IPS-18c (cell line): ENCODE data around the gene CABLES2.

Source experiments
- H3K4me3 ChIP-seq: 2 replicates; pipeline ENCODE4 v1.7.0; 2013; ENCODE audit warnings: low read depth, mild to moderate bottlenecking, low read length, moderate library complexity; ENCODE audit not compliant: insufficient read depth
- H3K9me3 ChIP-seq: one replicate; pipeline ENCODE4 v1.6.1; 2013; ENCODE audit warnings: mild to moderate bottlenecking, low read length, moderate library complexity; ENCODE audit not compliant: control insufficient read depth, insufficient read depth

Gene CABLES2

DNA sequence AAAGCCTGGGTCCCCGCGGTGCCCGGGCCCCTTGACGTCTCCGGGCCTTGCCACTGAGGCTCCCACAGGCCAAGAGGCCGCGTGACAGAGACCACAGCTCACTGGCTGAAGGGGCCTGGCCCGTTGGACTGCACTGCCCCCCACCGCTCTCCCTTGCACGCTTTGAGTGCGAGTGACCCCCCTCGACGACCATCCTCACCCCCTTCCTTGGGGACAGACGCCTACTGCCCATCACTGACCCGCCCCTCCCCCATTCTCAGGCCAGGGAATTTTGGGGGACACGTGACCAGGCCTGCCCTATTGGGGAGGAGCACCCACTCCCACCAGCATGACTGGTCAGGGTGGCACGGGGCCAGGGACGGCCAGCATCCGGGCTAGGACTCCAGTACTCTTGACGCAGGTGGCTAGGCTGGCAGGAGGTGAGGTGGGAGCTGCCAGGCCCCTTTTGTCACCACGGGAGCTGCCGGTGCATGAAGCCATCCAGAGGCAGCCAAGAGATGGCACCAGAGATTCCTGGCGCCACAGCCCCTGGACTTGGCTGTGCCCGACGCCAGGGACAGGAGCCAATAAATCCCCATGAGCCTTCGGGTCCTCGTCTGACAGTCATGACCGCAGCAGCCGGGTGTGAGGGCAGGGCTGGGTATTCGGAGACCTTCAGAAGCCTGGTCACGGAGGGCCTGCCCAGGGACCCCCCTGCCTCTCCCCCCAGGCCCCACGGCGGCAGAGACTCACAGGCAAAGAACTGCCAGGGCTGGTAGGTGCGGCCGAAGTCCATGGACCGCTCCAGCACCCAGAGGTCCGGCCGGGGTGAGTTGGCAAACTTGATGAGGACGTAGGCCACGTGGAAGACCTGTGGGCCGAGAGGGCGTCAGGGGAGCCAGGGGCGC lies 54.4 kb downstream of the CABLES2 start:
- H3K9me3 ChIP-seq: no peaks in the 10 kb centered on the region
- no peak overlapping the region for H3K4me3 ChIP-seq

DNA sequence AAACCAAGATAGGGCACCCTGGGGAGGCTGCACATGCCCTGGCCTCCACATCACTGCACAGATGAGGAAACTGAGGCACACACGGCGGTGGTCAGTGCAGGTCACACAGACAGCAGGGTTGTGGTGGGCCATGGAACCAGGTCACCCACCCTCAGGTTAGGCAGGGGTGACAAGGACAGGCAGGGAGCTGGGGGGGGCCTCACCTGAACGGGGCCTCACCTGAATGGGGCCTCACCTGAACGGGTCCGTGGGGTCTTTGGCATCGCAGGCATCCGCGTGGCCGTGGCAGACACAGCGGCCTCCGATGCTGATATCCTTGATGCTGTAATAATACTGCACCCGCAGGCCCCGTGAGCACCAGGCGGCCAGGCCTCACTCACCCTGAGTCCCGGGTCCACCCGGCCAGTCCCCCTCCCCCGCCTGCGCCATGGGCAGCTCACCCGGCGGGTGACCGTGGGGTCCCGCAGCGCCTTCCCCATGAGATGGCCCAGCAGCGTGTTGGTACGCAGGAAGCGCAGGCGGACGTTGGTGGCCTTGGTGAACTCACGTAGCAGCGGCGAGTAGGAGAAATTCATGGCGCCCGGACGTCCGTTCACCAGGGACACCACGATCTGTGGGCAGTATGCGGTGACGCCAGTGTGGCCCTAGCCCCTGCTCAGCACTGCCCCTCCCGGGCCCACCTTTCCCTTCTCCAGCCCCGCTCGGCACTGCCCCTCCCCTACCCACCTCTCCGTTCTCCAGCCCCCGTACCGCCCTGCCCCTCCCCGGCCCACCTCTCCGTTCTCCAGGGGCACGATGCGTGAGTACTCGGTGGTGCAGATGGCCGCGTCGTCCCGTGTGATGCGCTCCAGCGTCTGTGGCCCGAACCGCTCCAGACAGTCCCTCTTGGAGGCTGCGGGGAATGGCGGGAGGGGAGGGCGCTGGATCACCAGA lies 55.4 kb downstream of the CABLES2 start:
- no peaks in the 10 kb centered on the region for H3K9me3 ChIP-seq
- H3K4me3 ChIP-seq: no peak overlapping the region

DNA sequence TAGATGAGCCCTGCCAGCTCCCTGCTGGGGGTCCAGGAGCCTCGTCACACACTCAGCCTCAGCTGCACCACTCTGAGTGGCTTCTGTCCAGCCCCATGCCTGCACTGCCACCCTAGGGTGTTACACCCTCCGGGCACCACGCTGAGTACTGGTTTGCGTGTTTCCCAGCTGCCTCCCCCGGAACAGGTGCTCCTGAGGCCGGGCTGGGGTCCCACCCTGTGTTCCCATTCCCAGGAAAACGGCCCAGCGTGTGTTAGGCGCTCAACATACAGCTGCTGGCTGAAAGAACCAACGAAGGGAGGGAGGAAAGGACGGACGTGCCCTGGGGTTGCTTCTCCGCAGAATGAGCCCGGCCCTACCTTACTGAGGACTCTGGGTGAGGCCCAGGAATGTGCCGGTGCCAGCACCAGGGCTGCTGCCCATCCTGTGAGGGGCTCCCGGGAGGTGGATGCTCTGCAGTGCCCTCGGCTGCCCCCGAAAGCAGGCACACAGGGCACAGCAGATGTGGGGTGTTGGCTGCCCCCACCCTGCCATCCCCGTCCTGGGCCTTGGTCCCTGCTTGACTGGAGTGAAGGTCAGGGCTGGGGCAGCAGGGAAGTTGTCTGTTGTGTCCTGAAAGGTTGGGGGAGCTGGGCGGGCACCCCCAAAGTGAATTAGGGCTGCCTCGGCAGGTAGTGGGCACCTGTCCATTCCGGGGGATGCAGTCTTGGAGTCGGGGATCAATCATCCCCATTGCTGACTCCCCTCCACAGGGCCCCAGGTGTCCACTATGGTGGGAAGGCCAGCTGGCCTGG lies 56.3 kb downstream of the CABLES2 start:
- Histone ChIP-seq H3K9me3 (peaks cover 2% of the 10 kb centered on the region), H3K4me3 (no peak overlapping the region)

DNA sequence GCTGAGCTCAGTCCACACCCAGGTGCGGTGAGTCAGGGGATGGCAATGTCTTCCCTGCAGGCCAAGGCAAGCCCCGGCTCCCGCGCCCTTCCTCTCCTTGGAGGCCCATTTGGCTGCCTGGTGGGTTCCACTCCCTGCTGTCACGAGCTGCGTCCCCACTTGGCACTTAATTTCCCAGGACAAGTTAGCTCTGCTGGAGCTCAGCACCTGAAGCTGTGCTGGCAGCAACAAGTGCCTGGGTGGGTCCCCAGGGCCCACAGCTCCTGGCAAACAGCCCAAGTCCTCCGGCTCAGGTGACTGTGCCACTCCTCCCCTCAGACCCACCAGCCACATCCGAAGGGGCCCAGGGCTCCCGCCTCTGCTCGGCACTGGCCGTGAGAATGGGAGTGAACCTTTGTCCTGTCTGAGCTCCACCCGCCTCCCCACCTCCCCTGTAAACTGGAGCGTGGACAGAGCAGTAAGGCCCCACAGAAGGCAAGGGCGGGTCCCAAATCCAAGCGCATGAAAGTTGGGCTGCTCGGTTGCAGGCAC lies 56.9 kb downstream of the CABLES2 start:
- H3K4me3 ChIP-seq: no peak overlapping the region
- H3K9me3 ChIP-seq: peaks cover 4% of the 10 kb centered on the region

DNA sequence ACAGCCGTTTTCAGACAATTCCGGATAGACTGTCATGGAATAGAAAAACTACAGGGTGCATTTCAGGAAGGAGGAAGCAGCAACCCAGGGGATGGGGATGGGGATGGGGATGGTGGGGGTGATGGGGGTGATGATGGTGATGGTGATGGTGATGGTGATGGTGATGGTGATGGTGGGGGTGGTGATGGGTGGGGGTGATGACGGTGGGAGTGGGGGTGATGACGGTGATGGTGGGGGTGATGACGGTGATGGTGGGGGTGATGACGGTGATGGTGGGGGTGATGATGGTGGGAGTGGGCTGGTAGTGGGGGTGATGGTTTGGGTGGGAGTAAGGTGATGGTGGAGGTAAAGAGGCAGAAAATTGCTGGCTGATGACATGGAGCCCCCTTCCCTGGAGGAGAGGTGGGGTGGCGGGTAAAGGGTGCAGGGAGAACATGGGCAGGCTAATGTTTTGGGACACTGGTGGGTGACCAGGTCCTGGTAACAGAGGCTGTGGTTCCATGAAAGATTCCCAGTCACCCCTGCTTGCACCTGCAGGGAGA lies 57.5 kb downstream of the CABLES2 start:
- Histone ChIP-seq H3K9me3 (peaks cover 4% of the 10 kb centered on the region), H3K4me3 (no peak overlapping the region)

DNA sequence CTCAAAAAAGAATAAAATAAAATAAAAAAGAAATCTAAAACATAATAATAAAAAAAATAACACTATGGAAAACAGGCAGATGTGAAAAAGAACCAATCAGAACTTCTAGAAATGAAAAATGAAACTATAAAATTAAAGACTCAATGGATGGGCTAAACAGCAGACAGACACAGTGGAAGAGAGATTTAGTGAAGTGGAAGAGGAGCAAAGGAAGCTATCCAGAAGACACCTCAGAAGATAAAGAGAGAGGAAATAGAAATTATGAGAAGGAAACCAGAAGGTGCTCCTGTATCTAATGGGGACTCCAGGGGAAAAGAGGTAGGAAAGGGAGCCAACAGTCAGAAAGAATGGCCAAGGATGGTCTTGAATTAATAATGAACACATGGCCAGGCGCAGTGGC lies 58.5 kb downstream of the CABLES2 start:
- Histone ChIP-seq H3K4me3 (no peak overlapping the region), H3K9me3 (peaks cover 4% of the 10 kb centered on the region)

DNA sequence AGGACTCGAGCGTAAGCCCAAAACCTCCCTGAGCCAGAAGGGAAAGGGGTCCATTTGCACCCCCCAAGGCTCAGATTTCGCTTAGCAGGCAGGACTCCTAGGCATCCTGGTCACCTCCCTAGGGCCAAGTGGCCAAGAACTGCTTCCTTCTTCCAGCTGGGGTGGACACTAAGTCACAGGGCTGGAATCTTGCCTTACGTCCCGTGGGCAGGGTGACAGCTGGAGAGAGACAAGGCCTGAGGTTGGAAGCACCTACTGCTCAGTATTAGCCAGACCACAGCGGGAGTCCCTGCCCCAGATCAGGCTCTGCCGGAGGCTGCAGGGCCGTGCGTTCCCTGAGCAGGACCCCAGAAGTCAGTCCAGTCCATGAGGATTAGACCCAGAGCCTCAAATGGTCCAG lies 59.6 kb downstream of the CABLES2 start:
- no peak overlapping the region for H3K4me3 ChIP-seq
- peaks cover 4% of the 10 kb centered on the region for H3K9me3 ChIP-seq

DNA sequence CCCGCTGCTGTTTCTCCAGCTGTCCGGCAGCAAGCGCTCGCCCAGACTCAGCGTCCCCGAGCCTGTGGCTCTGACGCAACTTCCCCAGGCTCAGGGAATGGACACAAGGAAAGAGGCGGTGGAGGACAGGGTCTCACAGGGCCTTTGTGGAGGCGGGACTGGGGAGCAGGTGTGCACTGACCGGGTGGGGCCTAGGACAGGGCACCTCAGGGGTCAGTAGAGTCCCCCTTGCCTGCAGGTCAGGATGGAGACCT lies 60.0 kb downstream of the CABLES2 start:
- Histone ChIP-seq H3K4me3 (no peak overlapping the region), H3K9me3 (peaks cover 4% of the 10 kb centered on the region)

DNA sequence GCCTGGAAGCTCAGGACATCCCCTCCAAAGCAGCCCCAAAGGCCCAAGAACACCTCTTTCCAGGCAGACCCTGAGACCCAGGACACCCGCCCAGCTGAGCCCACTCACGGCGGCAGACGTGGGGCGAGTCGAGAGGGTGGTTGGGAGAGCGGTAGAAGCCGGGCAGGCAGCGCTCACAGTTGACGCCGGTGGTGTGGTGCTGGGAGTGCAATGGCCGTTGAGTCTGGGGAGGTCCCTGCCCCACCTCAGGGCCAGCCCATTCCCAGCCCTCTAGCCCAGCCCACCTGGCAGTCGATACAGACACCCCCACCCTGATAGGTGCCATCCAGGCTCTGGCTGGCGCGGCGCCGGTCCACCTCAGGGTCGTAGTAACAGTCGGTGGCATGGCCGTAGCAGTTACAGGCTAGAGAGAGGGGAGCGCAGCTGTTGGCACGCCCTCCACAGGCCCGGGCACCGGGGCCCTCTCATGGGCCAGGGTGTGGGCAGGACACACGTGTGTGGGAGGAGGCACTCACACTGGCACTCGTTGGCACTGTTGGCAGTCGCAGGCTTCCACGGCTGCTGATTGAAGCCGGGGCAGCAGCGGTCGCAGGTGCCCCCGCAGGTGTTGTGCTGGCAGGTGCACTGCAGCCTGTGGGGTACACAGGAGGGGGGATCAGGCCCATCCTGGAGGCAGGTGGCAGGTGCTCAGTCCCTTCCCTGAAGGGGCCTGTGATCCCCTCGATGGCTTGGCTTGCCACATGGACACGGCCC lies 60.5 kb downstream of the CABLES2 start:
- H3K4me3 ChIP-seq: no peak overlapping the region
- peaks cover 4% of the 10 kb centered on the region for H3K9me3 ChIP-seq

DNA sequence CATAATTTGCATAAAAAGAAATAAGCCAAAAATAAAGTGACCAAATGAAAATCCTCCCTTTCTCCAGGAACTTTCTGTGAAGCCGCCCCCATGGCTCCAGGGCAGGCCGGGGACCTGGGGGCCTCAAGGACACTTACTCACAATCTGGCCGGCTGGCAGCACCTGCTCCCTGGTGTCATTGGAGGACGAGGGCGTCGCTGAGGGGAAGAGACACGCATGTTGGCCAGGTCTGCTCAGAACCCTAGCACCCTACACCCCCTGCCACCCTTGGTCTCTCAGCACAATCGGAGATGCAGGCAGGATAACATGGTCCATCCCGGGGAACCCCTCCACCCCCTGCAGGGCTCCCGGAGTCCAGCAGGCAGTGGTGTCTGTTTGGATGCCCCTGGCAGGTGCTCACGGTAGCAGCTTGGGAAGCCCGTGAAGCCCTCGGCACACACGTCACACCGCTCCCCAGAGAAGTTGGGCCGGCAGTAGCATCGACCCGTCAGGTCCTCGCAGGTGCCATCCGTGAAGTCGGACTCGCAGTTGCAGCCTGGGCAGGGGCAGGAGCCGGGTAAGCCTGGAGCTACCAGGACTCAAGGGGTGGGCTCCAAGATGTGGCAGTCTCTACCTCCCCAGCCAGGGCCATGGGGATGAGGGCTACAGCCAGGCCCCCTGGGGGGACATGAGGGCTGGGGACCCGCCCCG lies 61.3 kb downstream of the CABLES2 start:
- Histone ChIP-seq H3K4me3 (no peak overlapping the region), H3K9me3 (peaks cover 4% of the 10 kb centered on the region)

DNA sequence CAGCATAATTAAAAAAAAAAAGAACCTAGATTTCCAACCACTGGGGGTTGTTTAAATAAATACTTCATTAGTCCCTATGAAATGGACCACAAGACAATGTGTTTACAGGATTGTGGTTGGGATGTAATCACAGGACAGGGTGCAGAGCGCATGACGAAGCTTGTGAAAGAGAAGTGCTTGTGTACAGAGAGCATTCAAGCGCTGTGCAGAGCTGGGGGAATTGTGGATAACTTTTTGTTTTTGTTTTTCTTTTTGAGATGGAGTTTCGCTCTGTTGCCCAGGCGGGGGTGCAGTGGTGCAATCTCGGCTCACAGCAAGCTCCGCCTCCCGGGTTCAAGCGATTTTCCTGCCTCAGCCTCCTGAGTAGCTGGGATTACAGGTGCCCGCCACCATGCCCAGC lies 62.3 kb downstream of the CABLES2 start:
- H3K9me3 ChIP-seq: peaks cover 4% of the 10 kb centered on the region
- no peak overlapping the region for H3K4me3 ChIP-seq

DNA sequence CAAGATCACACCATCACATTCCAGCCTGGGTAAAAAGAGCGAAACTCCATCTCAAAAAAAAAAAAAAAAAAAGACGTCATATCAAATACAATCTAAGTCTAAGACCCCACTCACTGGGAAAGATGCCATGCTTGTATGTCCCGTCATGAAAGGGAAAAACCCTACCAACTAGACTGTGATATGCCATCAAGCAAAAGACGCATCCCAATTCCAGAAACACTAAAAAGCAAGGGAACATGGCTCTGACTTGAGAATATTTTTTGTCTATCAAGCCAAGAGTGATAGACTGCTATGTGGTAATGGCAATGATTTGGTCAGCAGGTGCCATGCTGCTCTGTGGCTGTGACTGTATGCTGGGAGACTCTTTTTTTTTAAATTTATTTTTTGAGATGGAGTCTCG lies 63.0 kb downstream of the CABLES2 start:
- H3K4me3 ChIP-seq: no peak overlapping the region
- H3K9me3 ChIP-seq: peaks cover 4% of the 10 kb centered on the region

DNA sequence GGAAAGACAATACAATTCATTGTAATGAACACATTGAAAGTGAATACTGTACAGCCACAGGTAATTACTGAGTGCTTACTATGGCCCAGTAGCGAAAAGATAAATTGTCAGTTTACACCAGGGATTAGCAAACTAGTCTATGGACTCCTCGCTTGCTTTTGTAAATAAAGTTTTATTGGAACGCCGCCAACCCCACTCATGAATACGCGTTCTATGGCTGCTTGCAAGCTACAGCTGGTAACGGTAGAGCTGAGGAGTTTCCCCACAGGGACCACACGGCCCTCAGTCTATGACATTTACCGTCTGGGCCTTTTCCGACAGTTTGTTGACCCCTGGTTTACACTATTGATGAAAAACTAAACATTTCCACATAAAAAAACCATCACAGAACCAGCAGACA lies 64.2 kb downstream of the CABLES2 start:
- Histone ChIP-seq H3K4me3 (no peak overlapping the region), H3K9me3 (peaks cover 4% of the 10 kb centered on the region)

DNA sequence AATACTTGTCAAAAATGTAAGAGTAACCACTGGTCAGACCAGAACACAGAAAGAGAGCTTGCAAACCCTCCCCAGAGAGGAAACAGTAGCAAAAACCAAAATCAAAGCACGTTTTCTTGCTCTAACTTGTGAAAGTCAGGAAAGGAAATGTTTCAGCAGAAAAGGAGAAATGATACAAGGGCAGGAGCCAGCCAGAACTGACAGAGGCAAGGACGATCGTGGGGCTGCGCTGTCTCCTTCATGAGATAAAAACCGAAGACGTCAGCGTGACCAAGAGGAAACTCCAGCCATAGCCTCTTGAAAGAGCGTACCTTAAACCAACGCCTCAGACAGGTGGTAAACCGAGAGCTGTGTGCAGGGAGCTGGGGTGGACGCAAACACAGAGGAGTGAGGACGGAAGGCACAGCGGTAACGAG lies 67.4 kb downstream of the CABLES2 start:
- Histone ChIP-seq H3K4me3 (no peak overlapping the region), H3K9me3 (no peaks in the 10 kb centered on the region)
